ENCODE data around the gene LRMDA. TPM values are rescaled to one million over a fixed set of nuclear protein-coding genes. Genes with fewer than 3 reads are reported as not detected.

LRMDA gene
- total RNA-seq, 6 donors from 2014 or later, result 12.8 to 185 (median 18.1) TPM

DNA sequence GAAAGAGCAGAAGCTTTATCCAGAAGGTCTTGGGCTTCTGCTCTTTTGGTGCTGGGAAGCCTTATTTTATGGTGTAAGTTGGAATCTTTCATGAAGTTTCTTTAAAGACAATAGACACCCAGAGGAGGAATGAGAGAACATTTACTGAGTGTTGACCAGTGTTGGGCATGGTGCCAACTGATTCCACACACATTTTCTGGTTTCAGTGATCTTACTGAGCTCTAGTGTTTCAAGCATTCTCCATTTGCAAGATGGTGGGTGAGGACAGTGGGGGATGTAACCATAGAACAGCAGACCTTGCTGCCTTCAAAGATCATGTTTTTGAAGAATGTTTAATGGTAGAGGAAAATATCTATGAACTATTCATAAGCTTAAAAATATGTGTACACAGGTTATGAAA is 114.6 kb downstream of the LRMDA start:
- no peak for TF ChIP-seq POLR2A (IDR thresholded peaks at IDR 0.05)
- H3K9me3 ChIP-seq, result no peaks in the 10 kb centered on the region
- H3K27ac ChIP-seq, result no peak overlapping the region
- ATAC-seq (ENCODE audit: low FRiP score in 2 of 2) (no peak), DNase-seq (no peak)
- H3K36me3 ChIP-seq, result no peaks in the 10 kb centered on the region
- H3K4me1 ChIP-seq, result peaks cover 19 to 22% (median 21%) of the 10 kb centered on the region in 4 donors
- H3K27me3 ChIP-seq, result no peaks in the 10 kb centered on the region
- no peak overlapping the region for H3K4me3 ChIP-seq

DNA sequence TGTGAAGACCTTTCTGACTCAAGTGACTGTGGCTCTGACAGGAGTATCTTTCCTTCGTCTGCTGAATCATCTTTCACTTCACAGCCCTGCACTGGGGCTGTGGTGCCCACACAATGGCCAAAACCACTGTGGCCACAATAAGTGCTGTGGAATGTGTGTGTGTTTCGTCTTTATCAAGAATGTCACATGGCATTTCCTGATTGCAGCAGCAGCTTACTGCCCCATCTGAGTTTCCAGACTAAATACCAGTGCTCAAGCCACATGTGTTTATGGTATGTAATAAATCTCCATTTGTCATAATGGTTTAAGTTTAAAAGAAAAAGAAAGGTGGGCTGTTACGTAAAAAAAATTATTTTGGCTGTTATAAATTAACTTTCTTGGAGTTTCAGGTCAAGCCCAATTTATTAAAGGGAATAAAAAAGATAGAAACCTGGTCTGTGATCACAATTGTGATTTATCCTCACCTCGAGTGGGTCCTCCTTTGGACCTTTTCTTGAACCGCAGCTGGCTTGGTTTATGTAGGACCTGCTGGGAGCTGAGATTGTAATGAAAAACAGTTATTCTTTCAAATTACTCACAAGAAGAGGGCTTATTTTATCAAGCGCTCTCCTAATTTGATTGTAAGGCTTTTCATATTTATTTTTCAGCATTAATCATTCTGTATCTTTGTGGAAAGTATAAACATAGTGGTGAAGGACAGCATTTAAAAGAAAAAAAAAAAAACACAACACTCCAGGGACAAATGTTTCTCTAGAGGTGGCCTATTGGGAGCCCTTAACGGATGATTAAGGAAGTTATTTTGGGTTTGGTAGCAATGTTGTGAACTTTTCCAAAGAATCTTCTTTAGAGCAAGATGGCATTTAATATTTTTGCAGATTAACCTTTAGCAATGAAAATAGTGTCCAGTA is 116.2 kb downstream of the LRMDA start:
- Histone ChIP-seq H3K27me3 (no peaks in the 10 kb centered on the region), H3K27ac (no peak overlapping the region), H3K4me1 (peaks cover 19 to 22% (median 21%) of the 10 kb centered on the region in 4 donors), H3K36me3 (no peaks in the 10 kb centered on the region), H3K9me3 (no peaks in the 10 kb centered on the region), H3K4me3 (no peak overlapping the region)
- 53 to 58% methylated on average over 7 of the region's 7 CpGs for WGBS, 2 donors
- ATAC-seq (ENCODE audit: low FRiP score in 2 of 2), result no peak
- TF ChIP-seq, protein P1, sequence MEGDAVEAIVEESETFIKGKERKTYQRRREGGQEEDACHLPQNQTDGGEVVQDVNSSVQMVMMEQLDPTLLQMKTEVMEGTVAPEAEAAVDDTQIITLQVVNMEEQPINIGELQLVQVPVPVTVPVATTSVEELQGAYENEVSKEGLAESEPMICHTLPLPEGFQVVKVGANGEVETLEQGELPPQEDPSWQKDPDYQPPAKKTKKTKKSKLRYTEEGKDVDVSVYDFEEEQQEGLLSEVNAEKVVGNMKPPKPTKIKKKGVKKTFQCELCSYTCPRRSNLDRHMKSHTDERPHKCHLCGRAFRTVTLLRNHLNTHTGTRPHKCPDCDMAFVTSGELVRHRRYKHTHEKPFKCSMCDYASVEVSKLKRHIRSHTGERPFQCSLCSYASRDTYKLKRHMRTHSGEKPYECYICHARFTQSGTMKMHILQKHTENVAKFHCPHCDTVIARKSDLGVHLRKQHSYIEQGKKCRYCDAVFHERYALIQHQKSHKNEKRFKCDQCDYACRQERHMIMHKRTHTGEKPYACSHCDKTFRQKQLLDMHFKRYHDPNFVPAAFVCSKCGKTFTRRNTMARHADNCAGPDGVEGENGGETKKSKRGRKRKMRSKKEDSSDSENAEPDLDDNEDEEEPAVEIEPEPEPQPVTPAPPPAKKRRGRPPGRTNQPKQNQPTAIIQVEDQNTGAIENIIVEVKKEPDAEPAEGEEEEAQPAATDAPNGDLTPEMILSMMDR (IDR thresholded peaks at IDR 0.05), result no peak
- TF ChIP-seq POLR2A (IDR thresholded peaks at IDR 0.05) (no peak), EP300 (IDR thresholded peaks at IDR 0.05) (no peak), POLR2AphosphoS5 (IDR thresholded peaks at IDR 0.05) (no peak)
- DNase-seq, result no peak

DNA sequence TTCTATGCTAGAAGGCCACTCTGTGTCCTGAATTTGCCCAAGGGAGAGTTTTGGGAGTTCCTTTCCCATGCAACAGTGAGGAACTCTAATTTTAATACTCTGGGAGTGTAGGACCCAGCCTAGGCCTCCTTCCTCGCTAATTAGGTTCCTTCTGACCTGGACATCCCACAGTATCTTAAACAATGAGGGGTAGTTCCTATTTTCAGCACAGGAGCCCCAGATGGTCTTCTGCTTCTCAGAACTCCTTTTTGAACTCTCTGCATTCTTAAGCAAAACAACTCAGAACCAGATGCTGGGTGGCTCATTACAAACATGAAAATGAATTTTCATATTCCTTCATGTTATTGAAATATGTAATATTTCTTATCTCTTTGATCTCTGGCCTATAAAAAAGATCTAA is 116.9 kb downstream of the LRMDA start:
- no peaks in the 10 kb centered on the region for H3K36me3 ChIP-seq
- no peaks in the 10 kb centered on the region for H3K9me3 ChIP-seq
- no peaks in the 10 kb centered on the region for H3K27me3 ChIP-seq
- no peak for TF ChIP-seq POLR2AphosphoS5 (IDR thresholded peaks at IDR 0.05)
- TF ChIP-seq, protein P1 (IDR thresholded peaks at IDR 0.05), result no peak
- no peak for TF ChIP-seq POLR2A (IDR thresholded peaks at IDR 0.05)
- no peak for TF ChIP-seq EP300 (IDR thresholded peaks at IDR 0.05)
- no peak overlapping the region for H3K27ac ChIP-seq
- WGBS, 2 donors, result 70 to 86% methylated on average over 1 of the region's 1 CpG
- no peak overlapping the region for H3K4me3 ChIP-seq
- no peak for ATAC-seq (ENCODE audit: low FRiP score in 2 of 2)
- DNase-seq, result no peak
- peaks cover 19 to 22% (median 21%) of the 10 kb centered on the region in 4 donors for H3K4me1 ChIP-seq

DNA sequence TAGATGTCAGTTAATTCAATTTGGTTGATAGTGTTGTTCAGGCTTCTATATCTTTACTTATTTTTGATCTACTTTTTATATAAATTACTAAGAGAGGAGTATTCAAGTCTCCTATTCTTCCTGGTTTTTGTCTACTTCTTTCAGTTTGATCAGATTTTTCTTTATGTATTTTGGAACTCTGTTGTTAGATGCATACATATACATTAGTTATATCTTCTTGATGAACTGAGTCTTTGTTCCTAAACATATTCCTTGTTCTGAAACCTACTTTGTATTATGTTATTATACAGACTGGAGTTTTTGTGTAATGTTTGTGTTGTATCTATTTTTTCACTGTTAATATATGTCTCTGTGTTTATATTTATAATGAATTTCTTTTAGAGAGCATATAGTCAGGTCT is 118.8 kb downstream of the LRMDA start:
- H3K27ac ChIP-seq, result no peak overlapping the region
- H3K36me3 ChIP-seq, result no peaks in the 10 kb centered on the region
- ATAC-seq (ENCODE audit: low FRiP score in 2 of 2), result no peak
- H3K4me1 ChIP-seq, result peaks cover 7 to 12% (median 9%) of the 10 kb centered on the region in 4 donors
- no peaks in the 10 kb centered on the region for H3K27me3 ChIP-seq
- TF ChIP-seq, protein P1 (IDR thresholded peaks at IDR 0.05), result no peak
- TF ChIP-seq POLR2AphosphoS5 (IDR thresholded peaks at IDR 0.05), result no peak
- no peak for TF ChIP-seq POLR2A (IDR thresholded peaks at IDR 0.05)
- no peak for DNase-seq
- H3K9me3 ChIP-seq, result no peaks in the 10 kb centered on the region
- no peak overlapping the region for H3K4me3 ChIP-seq

DNA sequence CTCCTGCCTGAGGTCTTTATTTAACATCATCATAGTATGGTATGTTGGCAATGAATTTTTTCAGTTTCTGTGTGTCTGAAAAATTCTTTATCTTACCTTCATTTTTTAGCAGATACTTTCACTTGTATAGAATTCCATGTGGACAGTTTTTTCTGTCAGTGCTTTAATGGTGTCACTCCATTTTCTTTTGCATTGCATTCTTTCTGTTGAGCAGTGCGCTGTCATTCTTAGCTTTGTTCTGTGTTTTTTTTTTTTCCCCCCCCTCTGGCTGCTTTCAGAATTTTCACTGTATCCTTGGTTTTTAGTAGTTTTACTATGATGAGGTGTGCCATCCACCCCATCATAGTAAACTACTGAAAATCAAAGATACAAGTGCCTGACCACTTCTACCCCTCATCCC is 120.7 kb downstream of the LRMDA start:
- H3K27ac ChIP-seq, result no peak overlapping the region
- TF ChIP-seq EP300 (IDR thresholded peaks at IDR 0.05), result no peak
- no peak for TF ChIP-seq POLR2A (IDR thresholded peaks at IDR 0.05)
- no peak for TF ChIP-seq POLR2AphosphoS5 (IDR thresholded peaks at IDR 0.05)
- TF ChIP-seq, protein P1 (IDR thresholded peaks at IDR 0.05), result no peak
- H3K4me3 ChIP-seq, result no peak overlapping the region
- no peak for DNase-seq
- WGBS, 2 donors, result 98 to 100% methylated on average over 1 of the region's 1 CpG
- no peaks in the 10 kb centered on the region for H3K9me3 ChIP-seq
- peaks cover 5 to 7% (median 6%) of the 10 kb centered on the region in 4 donors for H3K4me1 ChIP-seq
- H3K27me3 ChIP-seq, result no peaks in the 10 kb centered on the region
- no peaks in the 10 kb centered on the region for H3K36me3 ChIP-seq
- no peak for ATAC-seq (ENCODE audit: low FRiP score in 2 of 2)
